ENCODE data around the gene BPIFB3. TPM values are rescaled to one million over a fixed set of nuclear protein-coding genes. Genes with fewer than 3 reads are reported as not detected.
"Not testable (repeated sequence)": the region's sequence is repeated elsewhere in the genome, so short reads cannot be mapped to it uniquely, and the experiment has no call there.

The BPIFB3 gene
- total RNA-seq, 2 experiments from 2014 or later, result not detected

DNA sequence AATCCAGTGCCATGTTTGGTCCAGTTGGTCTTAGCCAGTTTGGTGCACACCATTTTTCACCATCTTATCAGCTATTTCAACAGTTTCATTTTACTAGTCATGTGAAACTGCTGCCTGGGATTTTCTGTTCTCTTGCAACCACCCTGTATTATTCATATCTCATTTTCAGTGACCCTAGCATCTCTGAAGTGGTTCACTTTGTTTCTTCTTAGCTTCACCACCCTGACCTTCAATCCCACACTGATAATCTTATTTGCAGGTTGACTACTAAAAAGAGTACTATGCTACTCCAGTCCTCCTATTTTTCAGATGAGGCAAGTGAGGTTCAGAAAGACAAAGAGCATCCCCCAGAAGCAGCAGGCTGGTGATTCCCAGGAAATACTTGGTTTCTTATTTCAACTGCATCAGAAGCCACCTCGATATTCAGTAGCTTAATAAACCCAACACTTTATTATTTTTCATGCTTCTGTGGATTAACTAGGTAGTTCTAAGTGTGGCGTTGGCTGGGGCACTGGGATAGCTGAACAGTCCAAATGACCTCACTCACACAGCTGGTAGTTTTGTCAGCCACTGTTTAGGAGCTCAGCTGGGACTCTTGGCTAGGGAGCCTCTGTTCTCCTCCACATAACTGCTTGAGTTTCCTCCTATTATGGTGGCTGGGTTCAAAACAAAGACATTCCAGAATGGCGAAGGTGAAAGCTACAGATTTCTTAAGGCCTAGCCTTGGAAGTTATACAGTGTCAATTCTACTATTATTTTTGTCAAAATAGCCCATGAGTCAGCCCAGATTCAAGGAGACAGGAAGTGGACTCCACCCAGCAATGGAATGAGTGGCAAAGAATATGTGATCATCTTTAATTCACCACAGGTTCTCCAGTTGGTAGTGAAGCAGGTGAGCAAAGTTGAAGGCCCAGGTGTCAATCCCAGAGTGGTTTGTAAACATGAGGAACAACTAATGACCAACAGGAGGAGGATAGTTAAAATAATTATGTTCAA is 66.3 kb downstream of the BPIFB3 start:
- Mint-ChIP-seq H3K4me3 (no peak overlapping the region), H3K9me3 (peaks cover 18% of the 10 kb centered on the region), H3K27me3 (no peaks in the 10 kb centered on the region), H3K27ac (peak overlapping the region; percentile 34), H3K36me3 (ENCODE audit: low read depth) (peaks cover 8% of the 10 kb centered on the region), H3K4me1 (peaks cover 19% of the 10 kb centered on the region)
- POLR2A ChIA-PET, result no interaction called here
- CTCF ChIA-PET, result interaction anchor here (0.6 kb wide), 1 partner anchor 115 kb away, joined by 3 read pairs; the partner anchor contains the start of gene SUN5
- no peak for DNase-seq

- ChIA-PET CTCF (interaction anchor here (0.5 to 0.6 kb wide), 2 partner anchors 116 to 427 kb away, joined by 3 to 4 read pairs; partner anchors contain the start of gene SUN5), POLR2A (no interaction called here)
- H3K27ac Mint-ChIP-seq, result no peak overlapping the region
- peaks cover 18% of the 10 kb centered on the region for H3K9me3 Mint-ChIP-seq
- DNase-seq, result no peak
- no peak overlapping the region for H3K4me3 Mint-ChIP-seq
- peaks cover 19% of the 10 kb centered on the region for H3K4me1 Mint-ChIP-seq
- no peaks in the 10 kb centered on the region for H3K27me3 Mint-ChIP-seq
- peaks cover 8% of the 10 kb centered on the region for H3K36me3 Mint-ChIP-seq (ENCODE audit: low read depth)
Observed at GRCh38 chr20:33120934-33121333, 67.2 kb downstream of the BPIFB3 start.

- H3K27ac Mint-ChIP-seq; H3K36me3 Mint-ChIP-seq (ENCODE audit: low read depth); H3K4me3 Mint-ChIP-seq; H3K27me3 Mint-ChIP-seq; DNase-seq; CTCF ChIA-PET; POLR2A ChIA-PET: not testable (repeated sequence)
- H3K9me3 Mint-ChIP-seq, result peaks cover 18% of the 10 kb centered on the region
- peaks cover 19% of the 10 kb centered on the region for H3K4me1 Mint-ChIP-seq
Observed at GRCh38 chr20:33122297-33122696, 68.6 kb downstream of the BPIFB3 start.

Other genes starting within 250 kb of the BPIFB3 start
- 100 to 1,000 TPM; 133 to 143 TPM for gene MAPRE1, start 233.9 kb upstream of the BPIFB3 start, total RNA-seq
- gene EFCAB8, start 195.0 kb upstream of the BPIFB3 start, total RNA-seq, result 1 to 10 TPM in 1 of 2 experiments, under 1 TPM in 1; 0.94 to 1.2 TPM
- not detected for gene SUN5, start 49.5 kb upstream of the BPIFB3 start, total RNA-seq
- not detected for gene BPIFB2, start 46.2 kb upstream of the BPIFB3 start, total RNA-seq
- gene BPIFB6, start 22.3 kb upstream of the BPIFB3 start, total RNA-seq, result not detected
- not detected for gene BPIFB4, start 25.7 kb downstream of the BPIFB3 start, total RNA-seq
- not detected for gene BPIFA2, start 114.3 kb downstream of the BPIFB3 start, total RNA-seq
- not detected for gene BPIFA3, start 163.4 kb downstream of the BPIFB3 start, total RNA-seq
- gene BPIFA1, start 182.1 kb downstream of the BPIFB3 start, total RNA-seq, result not detected
- gene BPIFB1, start 229.3 kb downstream of the BPIFB3 start, total RNA-seq, result not detected